ENCODE data around the gene TVP23A. TPM values are rescaled to one million over a fixed set of nuclear protein-coding genes. Genes with fewer than 3 reads are reported as not detected.

TVP23A gene
- total RNA-seq, 1 donor from 2014 or later, result 2.6 TPM

DNA sequence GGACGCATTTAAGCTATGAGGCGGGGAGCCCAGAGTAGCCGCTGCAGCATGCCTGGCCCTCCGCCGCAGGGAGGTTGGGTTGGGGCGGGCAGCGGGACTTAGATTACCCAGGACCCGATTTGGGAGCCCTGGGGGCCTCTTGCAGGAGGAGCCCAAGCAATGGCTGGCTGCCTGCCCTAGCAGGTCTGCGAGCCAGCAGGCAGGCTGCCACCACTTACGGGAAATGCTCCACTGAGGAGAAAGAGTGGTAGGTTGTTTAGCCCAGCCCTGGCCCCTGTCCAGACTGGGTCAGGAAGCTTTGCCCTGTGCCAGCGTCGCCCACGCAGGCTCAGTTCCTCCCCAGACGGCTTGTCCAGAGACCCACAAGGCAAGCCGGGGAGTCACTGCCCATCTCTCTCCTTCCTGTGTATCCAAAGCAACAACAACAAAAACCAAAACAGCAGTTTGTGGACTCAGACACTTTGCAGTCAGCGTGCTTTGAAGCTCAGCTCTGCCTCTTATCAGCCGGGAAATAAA is 10.3 kb upstream of the TVP23A start:
- H3K36me3 ChIP-seq (ENCODE audit: control insufficient read depth in 3 of 3, insufficient read depth in 3 of 3, low read length in 3 of 3), result no peaks in the 10 kb centered on the region
- H3K9me3 ChIP-seq (ENCODE audit: control insufficient read depth in 3 of 3, low read length in 3 of 3), result no peaks in the 10 kb centered on the region
- H3K27ac ChIP-seq (ENCODE audit: low read depth, low read length), result peak overlapping the region; percentile 96
- H3K9ac ChIP-seq (ENCODE audit: low read depth in 1 of 3, low read length in 3 of 3), result peak overlapping the region; percentile 43 to 74 (median 67)
- no peaks in the 10 kb centered on the region for H3K27me3 ChIP-seq (ENCODE audit: control insufficient read depth in 3 of 3, insufficient read depth in 3 of 3, low read length in 3 of 3)
- H3K4me3 ChIP-seq (ENCODE audit: low read length in 3 of 3), result peak overlapping the region; percentile 48 to 58 (median 55)
- peaks cover 21 to 27% (median 24%) of the 10 kb centered on the region in 3 donors for H3K4me1 ChIP-seq (ENCODE audit: control insufficient read depth in 3 of 3, insufficient read depth in 3 of 3, low read length in 3 of 3)

DNA sequence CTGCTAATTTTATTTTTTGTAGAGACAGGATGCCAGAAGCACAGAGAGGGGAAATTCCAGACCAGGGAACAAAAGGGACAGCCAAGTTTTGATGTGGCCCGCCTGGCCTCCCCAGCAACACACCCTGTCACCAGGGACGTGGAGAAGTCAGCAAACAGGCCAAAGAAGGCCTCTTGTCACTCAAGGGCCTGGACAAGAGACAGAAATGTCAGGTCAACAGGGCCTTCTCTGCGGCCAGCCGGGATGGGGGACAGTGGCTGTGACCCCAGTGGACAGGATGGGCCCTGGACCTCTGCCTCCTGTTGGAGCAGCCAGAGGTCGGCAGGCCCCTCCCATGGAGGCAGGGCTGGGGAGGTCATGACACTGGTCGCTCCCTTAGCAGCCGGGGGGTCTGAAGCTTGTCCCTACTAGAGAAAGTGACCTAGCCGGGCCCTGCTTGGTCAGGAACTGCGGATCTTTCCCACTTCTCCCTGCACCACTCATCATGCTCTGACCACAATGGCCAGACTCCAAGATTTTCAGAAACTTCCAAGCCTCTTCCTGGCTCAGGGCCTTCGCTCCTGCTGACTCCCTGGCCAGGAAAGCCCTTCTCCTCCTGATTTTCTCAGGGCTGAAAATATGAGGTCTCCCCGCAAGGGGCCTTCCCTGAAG is 9.2 kb upstream of the TVP23A start:
- peak overlapping the region in 2 of 3 donors; percentile 55 to 58 for H3K4me3 ChIP-seq (ENCODE audit: low read length in 3 of 3)
- H3K27ac ChIP-seq (ENCODE audit: low read depth, low read length), result peak overlapping the region; percentile 96
- H3K27me3 ChIP-seq (ENCODE audit: control insufficient read depth in 3 of 3, insufficient read depth in 3 of 3, low read length in 3 of 3), result no peaks in the 10 kb centered on the region
- peak overlapping the region; percentile 51 to 74 (median 67) for H3K9ac ChIP-seq (ENCODE audit: low read depth in 1 of 3, low read length in 3 of 3)
- H3K36me3 ChIP-seq (ENCODE audit: control insufficient read depth in 3 of 3, insufficient read depth in 3 of 3, low read length in 3 of 3), result no peaks in the 10 kb centered on the region
- H3K4me1 ChIP-seq (ENCODE audit: control insufficient read depth in 3 of 3, insufficient read depth in 3 of 3, low read length in 3 of 3), result peaks cover 21 to 28% (median 27%) of the 10 kb centered on the region in 3 donors
- H3K9me3 ChIP-seq (ENCODE audit: control insufficient read depth in 3 of 3, low read length in 3 of 3), result no peaks in the 10 kb centered on the region

DNA sequence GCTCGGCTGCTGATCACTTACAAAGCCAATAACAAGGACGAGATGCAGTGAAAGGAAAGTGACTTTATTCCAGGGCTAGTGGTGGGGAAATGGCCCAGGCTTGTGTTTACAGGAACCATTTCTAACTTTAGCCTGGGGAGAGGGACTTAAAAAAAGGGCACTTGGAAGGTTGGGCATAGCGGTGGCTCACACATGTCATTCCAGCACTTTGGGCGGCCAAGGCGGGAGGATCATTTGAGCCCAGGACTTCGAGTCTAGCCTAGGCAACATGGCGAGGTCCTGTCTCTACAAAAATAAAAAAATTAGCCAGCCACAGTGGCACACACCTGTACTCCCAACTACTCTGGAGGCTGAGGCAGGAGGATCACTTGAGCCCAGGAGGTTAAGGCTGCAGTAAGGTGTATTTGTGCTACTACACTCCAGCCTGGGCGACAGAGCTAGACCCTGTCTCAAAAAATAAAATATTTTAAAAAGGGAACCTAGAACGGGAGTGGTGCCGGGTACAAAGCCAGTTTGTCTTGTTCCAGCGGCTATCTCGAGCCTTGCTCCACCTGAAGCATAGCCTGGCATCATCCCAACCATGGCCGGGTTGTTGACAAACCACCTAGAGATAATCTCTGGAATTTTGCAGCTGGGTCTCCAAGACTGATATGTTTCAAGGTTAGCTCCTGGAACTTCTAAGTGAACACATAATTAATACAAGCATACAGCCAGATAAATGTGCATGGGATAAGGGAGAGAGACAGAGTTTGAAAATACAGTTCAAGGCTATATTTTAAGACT is 5.7 kb upstream of the TVP23A start:
- H3K4me3 ChIP-seq (ENCODE audit: low read length in 3 of 3), result no peak overlapping the region
- H3K4me1 ChIP-seq (ENCODE audit: control insufficient read depth in 3 of 3, insufficient read depth in 3 of 3, low read length in 3 of 3), result peaks cover 18 to 27% (median 25%) of the 10 kb centered on the region in 3 donors
- no peak overlapping the region for H3K9ac ChIP-seq (ENCODE audit: low read depth in 1 of 3, low read length in 3 of 3)
- H3K36me3 ChIP-seq (ENCODE audit: control insufficient read depth in 3 of 3, insufficient read depth in 3 of 3, low read length in 3 of 3), result no peaks in the 10 kb centered on the region
- H3K27me3 ChIP-seq (ENCODE audit: control insufficient read depth in 3 of 3, insufficient read depth in 3 of 3, low read length in 3 of 3), result no peaks in the 10 kb centered on the region
- H3K27ac ChIP-seq (ENCODE audit: low read depth, low read length), result no peak overlapping the region
- H3K9me3 ChIP-seq (ENCODE audit: control insufficient read depth in 3 of 3, low read length in 3 of 3), result no peaks in the 10 kb centered on the region

DNA sequence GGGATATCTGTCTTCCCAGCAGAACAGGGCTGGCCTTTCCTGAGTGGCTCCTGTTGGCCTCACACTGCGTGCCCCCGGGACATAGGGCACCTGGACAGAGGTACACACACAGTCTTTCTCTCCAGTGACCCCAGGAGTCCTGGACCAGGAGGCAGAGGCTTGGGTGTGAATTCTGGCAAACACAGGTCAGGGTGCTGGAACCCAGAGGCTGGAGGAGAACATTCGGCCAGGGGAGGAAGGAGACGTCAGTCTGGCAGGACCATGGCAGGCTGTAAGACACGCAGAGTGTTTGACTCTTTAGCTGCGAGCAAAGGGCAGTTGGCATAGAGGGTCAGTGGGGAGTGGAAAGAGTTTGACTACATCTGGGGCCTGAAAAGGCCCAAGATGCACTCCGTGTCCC is 4.1 kb upstream of the TVP23A start:
- Histone ChIP-seq H3K9ac (ENCODE audit: low read depth in 1 of 3, low read length in 3 of 3) (no peak overlapping the region), H3K9me3 (ENCODE audit: control insufficient read depth in 3 of 3, low read length in 3 of 3) (no peaks in the 10 kb centered on the region)

DNA sequence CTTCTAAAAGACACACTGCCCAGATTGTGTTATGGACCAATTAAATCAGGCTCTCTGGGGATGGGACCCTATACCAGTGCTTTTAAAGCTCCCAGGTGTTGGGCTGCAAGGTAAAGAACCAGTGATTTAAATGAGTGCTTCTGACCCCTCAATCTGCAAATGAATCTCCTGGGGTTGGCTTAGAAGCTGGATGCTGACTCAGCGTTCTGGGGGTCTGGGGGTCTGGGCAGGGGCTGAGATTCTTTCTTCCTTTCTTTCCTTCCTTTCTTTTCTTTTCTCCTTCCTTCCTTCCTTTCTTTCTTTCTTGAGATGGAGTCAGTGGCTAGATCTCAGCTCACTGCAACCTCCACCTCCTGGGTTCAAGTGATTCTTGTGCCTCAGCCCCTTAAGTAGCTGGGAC is 2.0 kb upstream of the TVP23A start:
- no peak overlapping the region for H3K27ac ChIP-seq (ENCODE audit: low read depth, low read length)

More for the DNA sequence above, 4.1 kb upstream of the TVP23A start:
- Histone ChIP-seq H3K4me1 (ENCODE audit: control insufficient read depth in 3 of 3, insufficient read depth in 3 of 3, low read length in 3 of 3) (peaks cover 2 to 11% (median 9%) of the 10 kb centered on the region in 3 donors), H3K27me3 (ENCODE audit: control insufficient read depth in 3 of 3, insufficient read depth in 3 of 3, low read length in 3 of 3) (no peaks in the 10 kb centered on the region), H3K4me3 (ENCODE audit: low read length in 3 of 3) (no peak overlapping the region), H3K36me3 (ENCODE audit: control insufficient read depth in 3 of 3, insufficient read depth in 3 of 3, low read length in 3 of 3) (no peaks in the 10 kb centered on the region), H3K27ac (ENCODE audit: low read depth, low read length) (no peak overlapping the region)

DNA sequence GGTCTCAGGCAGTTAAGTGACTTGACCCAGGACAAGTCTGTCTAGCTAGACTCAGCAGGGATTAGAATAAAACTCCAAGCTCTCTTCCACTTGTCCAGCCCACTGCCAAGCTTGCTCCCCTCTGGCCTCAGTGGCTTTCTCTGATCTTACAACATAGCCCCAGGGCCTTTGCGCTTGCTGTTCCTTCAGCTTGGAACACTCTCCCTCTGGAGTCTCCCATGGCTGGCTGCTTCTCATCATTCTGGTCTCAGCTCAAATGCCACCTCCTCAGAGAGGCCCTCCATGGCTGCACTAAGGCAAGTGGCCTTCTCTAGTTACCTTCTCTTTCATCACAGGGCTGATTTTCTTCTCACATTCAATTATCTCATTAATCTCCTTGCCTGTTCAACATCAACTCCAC is 1.1 kb downstream of the TVP23A start:
- Histone ChIP-seq H3K4me1 (ENCODE audit: control insufficient read depth in 3 of 3, insufficient read depth in 3 of 3, low read length in 3 of 3) (no peaks in the 10 kb centered on the region), H3K36me3 (ENCODE audit: control insufficient read depth in 3 of 3, insufficient read depth in 3 of 3, low read length in 3 of 3) (no peaks in the 10 kb centered on the region), H3K4me3 (ENCODE audit: low read length in 3 of 3) (no peak overlapping the region), H3K27me3 (ENCODE audit: control insufficient read depth in 3 of 3, insufficient read depth in 3 of 3, low read length in 3 of 3) (no peaks in the 10 kb centered on the region), H3K9me3 (ENCODE audit: control insufficient read depth in 3 of 3, low read length in 3 of 3) (no peaks in the 10 kb centered on the region), H3K9ac (ENCODE audit: low read depth in 1 of 3, low read length in 3 of 3) (no peak overlapping the region), H3K27ac (ENCODE audit: low read depth, low read length) (no peak overlapping the region)

More for the DNA sequence above, 2.0 kb upstream of the TVP23A start:
- Histone ChIP-seq H3K27me3 (ENCODE audit: control insufficient read depth in 3 of 3, insufficient read depth in 3 of 3, low read length in 3 of 3) (no peaks in the 10 kb centered on the region), H3K9ac (ENCODE audit: low read depth in 1 of 3, low read length in 3 of 3) (no peak overlapping the region), H3K4me3 (ENCODE audit: low read length in 3 of 3) (no peak overlapping the region), H3K9me3 (ENCODE audit: control insufficient read depth in 3 of 3, low read length in 3 of 3) (no peaks in the 10 kb centered on the region), H3K36me3 (ENCODE audit: control insufficient read depth in 3 of 3, insufficient read depth in 3 of 3, low read length in 3 of 3) (no peaks in the 10 kb centered on the region), H3K4me1 (ENCODE audit: control insufficient read depth in 3 of 3, insufficient read depth in 3 of 3, low read length in 3 of 3) (peaks cover 0 to 7% (median 0%) of the 10 kb centered on the region in 3 donors)

DNA sequence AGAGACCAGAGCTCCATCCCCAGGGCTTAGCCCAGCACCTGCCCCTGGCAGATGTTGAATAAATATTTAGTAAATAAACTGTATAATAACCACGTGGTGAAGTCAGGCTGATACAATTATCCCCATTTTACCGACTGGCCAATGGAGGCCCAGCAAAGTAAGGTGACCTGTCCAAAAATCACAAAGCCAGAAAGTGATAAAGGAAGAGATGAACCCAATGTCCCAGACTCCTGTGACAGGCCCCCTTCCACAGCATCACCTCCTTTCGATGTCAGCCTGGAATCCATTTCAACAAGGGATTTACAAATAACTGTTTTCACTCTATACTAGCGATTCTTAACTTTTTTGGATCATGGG is 5.5 kb downstream of the TVP23A start:
- H3K27ac ChIP-seq (ENCODE audit: low read depth, low read length), result no peak overlapping the region
- H3K9me3 ChIP-seq (ENCODE audit: control insufficient read depth in 3 of 3, low read length in 3 of 3), result no peaks in the 10 kb centered on the region
- H3K4me3 ChIP-seq (ENCODE audit: low read length in 3 of 3), result no peak overlapping the region
- no peaks in the 10 kb centered on the region for H3K27me3 ChIP-seq (ENCODE audit: control insufficient read depth in 3 of 3, insufficient read depth in 3 of 3, low read length in 3 of 3)
- no peaks in the 10 kb centered on the region for H3K4me1 ChIP-seq (ENCODE audit: control insufficient read depth in 3 of 3, insufficient read depth in 3 of 3, low read length in 3 of 3)
- no peak overlapping the region for H3K9ac ChIP-seq (ENCODE audit: low read depth in 1 of 3, low read length in 3 of 3)
- no peaks in the 10 kb centered on the region for H3K36me3 ChIP-seq (ENCODE audit: control insufficient read depth in 3 of 3, insufficient read depth in 3 of 3, low read length in 3 of 3)

DNA sequence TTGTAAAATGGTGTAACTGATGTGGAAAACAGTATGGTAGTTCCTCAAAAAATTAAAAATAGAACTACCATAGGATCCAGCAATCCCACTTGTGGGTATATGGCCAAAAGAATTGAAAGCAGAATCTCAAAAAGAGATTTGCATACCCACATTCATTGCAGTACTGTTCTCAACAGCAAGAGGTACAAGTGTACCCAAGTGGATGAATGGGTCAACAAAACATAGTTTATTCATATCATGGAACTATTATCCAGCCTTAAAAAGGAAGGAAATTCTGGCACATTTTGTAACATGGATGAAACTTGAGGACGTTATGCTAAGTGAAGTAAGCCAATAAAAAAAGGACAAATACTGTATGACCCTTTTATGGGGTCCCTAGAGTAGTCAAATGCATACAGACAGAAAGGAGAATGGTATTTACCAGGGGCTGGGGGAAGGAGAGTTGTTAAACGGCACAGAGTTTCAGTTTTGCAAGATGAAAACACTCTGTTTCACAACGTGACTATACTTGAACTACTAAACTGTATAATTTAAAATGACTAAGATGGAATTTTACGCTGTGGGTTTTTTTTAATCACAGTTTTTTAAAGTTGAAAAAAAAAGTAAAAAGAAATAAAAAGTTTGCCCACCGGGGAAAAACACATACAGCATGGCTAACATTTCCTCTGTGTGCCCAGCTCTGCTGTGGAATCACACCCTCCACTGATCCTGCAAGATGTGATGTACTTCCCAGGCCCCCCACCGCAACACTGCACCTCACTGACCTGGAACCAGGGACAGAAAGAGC is 6.1 kb downstream of the TVP23A start:
- Histone ChIP-seq H3K27me3 (ENCODE audit: control insufficient read depth in 3 of 3, insufficient read depth in 3 of 3, low read length in 3 of 3) (no peaks in the 10 kb centered on the region), H3K9ac (ENCODE audit: low read depth in 1 of 3, low read length in 3 of 3) (no peak overlapping the region), H3K27ac (ENCODE audit: low read depth, low read length) (no peak overlapping the region), H3K4me3 (ENCODE audit: low read length in 3 of 3) (no peak overlapping the region), H3K9me3 (ENCODE audit: control insufficient read depth in 3 of 3, low read length in 3 of 3) (no peaks in the 10 kb centered on the region), H3K4me1 (ENCODE audit: control insufficient read depth in 3 of 3, insufficient read depth in 3 of 3, low read length in 3 of 3) (no peaks in the 10 kb centered on the region), H3K36me3 (ENCODE audit: control insufficient read depth in 3 of 3, insufficient read depth in 3 of 3, low read length in 3 of 3) (no peaks in the 10 kb centered on the region)

DNA sequence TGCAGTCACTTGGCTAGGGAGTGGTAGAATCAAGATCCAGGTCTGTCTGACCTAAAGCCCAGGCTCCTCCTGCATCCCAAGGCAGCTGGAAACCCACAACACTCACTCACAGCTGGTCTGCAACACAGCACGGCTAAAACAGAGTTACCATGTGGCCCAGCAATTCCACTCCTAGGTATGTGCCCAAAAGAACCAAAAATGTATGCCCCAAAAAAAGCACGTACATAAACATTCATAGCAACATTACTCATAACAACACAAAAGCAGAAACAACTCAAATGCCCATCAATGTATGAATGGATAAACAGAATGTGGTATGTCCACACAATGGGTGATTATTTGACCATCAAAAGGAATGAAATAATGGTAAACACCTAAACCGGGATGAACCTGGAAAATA is 8.9 kb downstream of the TVP23A start:
- Histone ChIP-seq H3K4me1 (ENCODE audit: control insufficient read depth in 3 of 3, insufficient read depth in 3 of 3, low read length in 3 of 3) (no peaks in the 10 kb centered on the region), H3K36me3 (ENCODE audit: control insufficient read depth in 3 of 3, insufficient read depth in 3 of 3, low read length in 3 of 3) (no peaks in the 10 kb centered on the region), H3K9me3 (ENCODE audit: control insufficient read depth in 3 of 3, low read length in 3 of 3) (no peaks in the 10 kb centered on the region), H3K27ac (ENCODE audit: low read depth, low read length) (no peak overlapping the region), H3K9ac (ENCODE audit: low read depth in 1 of 3, low read length in 3 of 3) (no peak overlapping the region), H3K4me3 (ENCODE audit: low read length in 3 of 3) (no peak overlapping the region), H3K27me3 (ENCODE audit: control insufficient read depth in 3 of 3, insufficient read depth in 3 of 3, low read length in 3 of 3) (no peaks in the 10 kb centered on the region)

Measured in skeletal muscle tissue (tissue), 4 donors.